ENCODE data around the gene NRSN1.
"Not testable (repeated sequence)": the region's sequence is repeated elsewhere in the genome, so short reads cannot be mapped to it uniquely, and the experiment has no call there.

The NRSN1 gene

DNA sequence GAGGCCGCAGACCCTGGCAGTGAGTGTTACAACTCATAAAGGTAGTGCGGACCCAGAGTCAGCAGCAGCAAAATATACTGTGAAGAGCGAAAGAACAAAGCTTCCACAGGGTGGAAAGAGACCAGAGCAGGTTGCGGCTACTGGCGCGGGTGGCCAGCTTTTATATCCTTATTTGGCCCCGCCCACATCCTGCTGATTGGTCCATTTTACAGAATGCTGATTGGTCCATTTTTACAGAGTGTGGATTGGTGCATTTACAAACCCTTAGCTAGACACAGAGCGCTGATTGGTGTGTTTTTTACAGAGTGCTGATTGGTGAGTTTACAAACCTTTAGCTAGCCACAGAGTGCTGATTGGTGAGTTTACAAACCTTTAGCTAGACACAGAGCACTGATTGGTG is 16.7 kb downstream of the NRSN1 start:
- DNase-seq (ENCODE audit: low spot score): not testable (repeated sequence)

DNA sequence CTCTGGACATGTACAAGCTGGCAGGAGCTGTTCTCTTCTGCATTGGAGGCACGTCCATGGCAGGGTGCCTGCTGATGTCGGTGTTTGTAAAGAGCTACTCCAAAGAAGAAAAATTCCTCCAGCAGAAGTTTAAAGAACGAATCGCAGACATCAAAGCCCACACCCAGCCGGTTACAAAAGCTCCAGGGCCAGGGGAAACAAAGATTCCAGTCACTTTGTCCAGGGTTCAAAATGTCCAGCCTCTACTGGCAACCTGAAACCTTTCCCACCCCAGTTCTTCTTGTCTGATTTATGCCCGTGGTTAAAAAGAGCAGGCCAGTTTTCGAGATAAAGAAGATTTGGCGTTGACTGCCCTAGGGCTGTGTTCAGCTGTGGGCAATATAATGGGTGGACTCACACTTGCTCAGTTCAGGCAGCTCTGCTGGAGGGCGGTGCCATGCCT is 19.7 kb downstream of the NRSN1 start:
- no peak for DNase-seq (ENCODE audit: low spot score)

DNA sequence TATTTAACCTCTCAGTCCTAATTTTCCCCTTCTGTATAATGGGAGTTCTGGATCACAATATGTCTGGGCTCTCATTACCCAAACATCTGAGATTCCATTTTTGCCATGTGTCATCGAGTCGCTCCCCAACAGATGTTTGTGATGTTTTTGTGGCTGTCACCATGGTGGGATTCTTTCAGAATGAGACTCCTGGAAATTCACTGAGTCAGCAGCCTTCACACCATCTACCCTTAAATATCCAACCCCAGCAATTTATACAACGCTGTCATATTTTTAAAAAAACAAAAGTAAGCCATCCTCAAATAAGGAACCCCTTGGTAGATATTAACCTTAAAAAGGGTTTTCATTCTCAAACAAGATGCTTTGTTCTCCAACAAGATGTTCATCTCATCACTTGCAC is 20.9 kb downstream of the NRSN1 start:
- DNase-seq (ENCODE audit: low spot score): no peak

DNA sequence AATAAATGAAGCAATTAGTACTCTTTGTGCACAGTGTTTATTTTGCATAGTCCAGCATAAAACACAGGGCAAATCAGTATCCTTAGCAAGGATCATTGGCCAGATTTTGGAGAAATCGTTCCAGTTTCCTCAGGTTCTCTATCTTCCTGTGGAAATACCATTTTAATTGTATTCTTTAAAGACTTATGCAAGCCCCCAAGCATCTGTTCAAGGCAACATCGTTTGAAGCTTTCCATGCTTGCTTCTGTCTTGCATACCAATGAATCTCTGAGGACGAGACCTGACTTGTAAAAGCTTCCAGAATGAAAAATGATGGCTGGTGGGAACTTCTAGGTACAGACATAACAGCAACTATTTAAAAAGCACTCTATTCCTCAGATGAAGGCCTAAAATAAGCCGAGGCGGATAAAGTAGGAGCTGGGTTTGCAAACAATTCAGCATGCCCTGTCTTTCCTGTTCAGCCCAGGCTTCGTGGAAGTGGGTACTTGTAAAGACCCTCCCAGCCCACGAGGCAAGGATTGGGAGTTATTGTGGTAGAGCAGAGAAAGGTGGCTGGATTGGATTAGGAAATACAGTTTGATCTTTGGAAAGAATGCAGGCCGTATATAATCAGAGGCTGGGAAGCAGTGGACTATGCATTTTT is 21.6 kb downstream of the NRSN1 start:
- DNase-seq (ENCODE audit: low spot score): no peak

DNA sequence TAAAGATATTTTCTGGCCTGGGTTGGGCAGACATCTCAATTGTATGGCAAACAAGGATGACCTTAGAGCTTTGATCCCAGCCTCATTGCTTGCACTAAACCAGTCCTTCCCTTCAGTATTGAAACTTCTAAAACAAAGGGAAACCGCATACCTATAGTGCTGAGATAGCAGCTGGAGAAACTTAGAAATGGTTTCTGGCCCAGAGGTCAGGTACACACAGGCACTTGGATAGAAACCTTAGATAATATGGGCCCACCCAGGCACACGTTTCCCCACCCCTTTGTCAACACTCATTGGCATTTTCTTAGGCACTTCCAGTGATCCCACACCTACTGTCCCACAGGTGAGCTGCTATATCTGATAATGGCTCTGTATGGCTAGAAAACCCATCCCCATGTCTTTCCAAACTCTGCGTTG is 22.1 kb downstream of the NRSN1 start:
- no peak for DNase-seq (ENCODE audit: low spot score)

DNA sequence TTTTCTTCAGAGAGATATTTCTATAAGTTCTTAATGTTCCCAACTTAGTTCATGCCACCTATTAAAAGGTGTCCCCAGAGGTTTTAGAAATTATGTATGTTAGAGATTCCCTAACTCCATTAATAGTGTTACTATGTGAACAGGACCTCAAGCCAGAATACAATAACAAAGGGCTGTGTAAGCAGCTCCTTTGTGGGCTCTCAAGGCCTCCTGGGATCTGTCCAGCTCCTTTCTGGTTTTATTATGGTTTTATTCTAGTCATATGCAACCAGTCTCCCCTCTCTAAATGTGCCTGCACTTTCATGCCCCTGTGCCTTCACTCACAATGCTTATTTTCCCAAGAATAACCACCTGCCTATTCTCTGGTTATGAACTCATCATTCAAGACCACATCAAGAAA is 22.7 kb downstream of the NRSN1 start:
- no peak for DNase-seq (ENCODE audit: low spot score)

DNA sequence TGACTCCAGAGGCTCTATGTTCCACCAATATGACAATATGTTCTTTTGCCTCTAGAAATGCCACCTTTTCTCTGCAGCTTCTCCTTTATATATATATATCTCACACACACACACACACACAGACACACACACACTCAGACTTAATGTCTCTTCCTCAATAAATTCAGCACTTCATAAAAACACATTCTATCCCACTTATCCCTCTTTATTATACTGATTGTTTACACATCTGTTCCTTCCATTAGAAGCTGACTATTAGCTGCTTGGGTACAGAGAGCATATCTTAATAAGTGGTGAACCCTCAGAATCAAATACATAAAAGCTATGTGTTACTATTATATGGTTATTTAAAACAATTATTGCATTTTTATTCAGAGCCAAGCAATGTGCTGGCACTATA is 23.3 kb downstream of the NRSN1 start:
- no peak for DNase-seq (ENCODE audit: low spot score)

DNA sequence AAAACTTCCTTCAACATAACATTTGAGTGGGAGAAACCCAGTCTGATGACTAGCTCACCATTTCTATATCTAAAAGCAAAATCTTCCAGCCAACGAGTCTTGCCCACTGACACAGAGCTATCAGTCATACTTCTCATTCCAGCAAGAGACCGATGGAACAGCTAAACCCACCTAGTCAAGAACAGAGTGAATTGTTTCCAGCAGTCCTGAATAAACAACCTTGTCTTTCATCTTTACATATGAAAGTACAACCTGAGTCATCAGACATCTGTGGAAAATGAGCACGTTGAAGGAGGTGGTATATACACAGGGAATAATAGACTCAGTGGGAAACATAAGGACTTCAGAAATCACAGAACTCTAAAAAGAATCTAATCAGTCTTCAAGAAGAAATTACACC is 23.8 kb downstream of the NRSN1 start:
- DNase-seq (ENCODE audit: low spot score): no peak

DNA sequence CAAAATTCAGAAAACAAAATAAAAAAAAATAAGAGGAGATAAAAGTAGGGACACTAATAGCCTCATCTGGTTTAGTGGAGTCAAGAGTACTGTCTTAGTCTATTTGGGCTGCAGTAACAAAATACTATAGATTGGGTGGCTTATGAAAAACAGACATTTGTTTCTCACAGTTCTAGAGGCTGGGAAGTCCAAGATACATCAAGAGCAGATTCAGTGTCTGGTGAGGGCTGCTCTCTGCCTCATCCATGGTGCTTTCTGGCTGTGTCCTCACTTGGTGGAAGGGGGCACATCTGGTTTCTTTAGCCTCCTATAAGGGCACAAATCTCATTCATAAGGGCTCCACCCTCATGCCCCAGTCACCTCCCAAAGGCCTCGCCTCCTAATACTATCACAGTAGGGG is 26.0 kb downstream of the NRSN1 start:
- DNase-seq (ENCODE audit: low spot score): no peak

DNA sequence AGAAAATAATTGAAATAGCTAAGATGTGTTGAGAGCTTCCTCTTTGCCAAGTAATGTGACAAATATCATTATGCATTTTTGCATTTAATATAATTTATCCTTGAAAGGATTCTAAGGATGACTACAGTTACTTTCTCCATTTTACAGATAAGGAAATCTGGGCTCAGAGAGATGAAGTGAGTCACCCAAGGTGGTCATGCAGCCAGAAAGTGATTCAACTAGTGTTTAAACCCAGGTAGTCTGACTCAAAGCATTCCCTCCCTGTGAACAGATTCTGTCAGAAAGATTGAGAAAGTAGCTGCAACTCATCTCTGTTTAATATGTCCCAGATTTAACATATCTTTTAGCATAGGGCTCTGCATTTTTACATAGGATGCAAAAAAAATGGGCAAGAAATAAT is 28.1 kb downstream of the NRSN1 start:
- no peak for DNase-seq (ENCODE audit: low spot score)

DNA sequence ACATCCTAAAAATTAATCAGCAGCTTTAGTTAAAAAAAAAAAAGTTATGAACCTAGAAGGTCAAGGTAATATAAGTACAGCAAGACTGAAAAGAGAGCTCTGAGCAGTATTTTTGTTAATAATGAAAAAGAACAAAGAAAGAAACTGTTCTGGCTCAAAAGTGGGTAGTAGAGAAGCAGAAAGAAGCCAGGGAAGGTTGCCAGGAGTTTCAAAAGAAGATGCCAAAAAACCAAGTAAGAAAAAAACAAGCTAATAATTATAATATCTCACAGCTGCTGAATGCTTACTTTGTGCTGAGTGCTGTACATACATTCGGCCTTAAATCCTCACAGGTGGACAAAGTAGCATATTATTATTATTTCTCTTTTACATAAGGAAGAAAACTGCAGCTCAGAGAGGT is 31.9 kb downstream of the NRSN1 start:
- DNase-seq (ENCODE audit: low spot score): no peak

DNA sequence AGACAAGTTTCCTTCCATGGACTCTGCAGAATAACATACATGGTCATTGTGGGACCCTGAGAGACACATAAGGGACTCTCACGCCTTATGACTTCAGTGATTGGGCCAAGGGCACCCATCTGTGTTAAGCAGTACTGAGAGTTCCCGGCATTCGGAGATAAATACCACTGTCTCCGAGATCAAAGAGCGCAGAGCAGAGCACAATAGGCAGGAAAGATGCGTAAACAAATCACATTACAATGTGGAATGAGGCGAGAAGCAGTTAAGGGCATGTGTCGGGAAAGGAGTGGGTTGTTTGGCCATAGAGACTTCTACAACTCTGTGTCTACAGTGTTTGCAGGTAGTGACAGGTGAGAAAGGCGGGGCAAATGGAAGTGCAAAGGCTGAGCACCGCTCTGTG is 57.6 kb downstream of the NRSN1 start:
- DNase-seq (ENCODE audit: low spot score): no peak

DNA sequence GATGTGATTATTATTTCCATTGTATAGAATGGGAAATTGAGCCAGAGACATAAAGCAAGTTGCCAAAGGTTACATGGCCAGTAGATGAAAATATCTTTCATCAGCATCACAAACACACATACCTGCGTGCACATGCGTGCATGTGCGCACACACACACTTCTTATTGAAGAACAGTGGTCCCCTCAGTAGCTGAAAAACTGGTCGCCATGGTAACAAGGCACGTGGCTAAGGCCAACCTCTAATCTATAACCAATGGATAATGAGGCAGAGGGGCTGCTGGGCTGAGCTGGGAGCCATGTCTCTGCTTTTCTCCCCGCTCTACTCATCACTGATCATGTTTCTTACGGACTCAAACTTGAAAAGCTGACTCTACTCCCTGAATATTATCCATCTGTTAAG is 60.3 kb downstream of the NRSN1 start:
- DNase-seq (ENCODE audit: low spot score): no peak

DNA sequence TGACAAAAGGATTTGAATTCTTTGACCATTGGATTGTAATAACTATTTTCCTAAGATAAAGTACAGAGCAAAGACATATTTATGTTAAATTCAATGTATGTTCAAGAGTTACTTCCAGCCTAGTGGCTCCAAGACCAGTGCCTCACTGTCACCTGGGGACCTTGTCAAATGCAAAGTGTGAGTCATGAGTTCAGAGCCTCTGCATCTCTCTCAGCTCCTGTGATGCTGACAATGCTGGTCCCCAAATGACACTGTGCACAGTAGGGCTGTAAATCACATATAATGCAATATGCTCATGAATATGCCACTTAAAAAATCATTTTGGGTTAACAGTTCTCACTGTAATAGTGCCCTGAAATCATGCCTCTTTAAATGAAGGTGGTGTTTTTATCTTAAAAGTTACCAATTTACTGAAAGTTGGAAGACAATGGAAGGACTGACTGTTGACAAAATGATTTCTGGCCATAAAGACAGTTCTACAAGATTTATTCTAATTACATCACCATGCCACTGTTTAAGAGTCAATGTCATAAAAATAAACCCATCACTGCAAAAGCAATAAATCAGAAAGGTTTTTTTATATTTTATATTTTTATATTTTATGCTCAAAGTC is 62.1 kb downstream of the NRSN1 start:
- no peak for DNase-seq (ENCODE audit: low spot score)

DNA sequence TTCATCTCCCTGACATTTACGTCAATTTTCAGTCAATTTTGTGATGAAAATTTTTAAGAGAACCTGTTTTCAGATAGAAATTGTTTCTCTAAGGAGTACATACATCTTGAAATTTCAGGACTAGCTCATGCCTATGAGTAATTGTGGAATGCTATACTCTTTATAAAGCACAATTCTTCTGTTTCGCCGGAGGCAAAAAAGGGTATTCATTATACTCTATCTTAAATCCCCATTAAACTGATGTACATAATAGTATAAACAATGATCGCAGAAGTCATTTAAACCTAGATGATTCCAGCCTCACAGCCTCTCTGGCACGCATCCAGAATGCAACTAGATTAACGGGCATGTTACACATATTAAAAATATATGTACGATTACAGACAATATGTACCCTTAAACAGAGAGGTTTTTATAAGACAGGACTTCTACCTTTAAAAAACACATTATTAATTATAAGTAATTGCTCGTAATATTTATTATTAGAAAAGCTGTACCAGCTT is 62.6 kb downstream of the NRSN1 start:
- no peak for DNase-seq (ENCODE audit: low spot score)

DNA sequence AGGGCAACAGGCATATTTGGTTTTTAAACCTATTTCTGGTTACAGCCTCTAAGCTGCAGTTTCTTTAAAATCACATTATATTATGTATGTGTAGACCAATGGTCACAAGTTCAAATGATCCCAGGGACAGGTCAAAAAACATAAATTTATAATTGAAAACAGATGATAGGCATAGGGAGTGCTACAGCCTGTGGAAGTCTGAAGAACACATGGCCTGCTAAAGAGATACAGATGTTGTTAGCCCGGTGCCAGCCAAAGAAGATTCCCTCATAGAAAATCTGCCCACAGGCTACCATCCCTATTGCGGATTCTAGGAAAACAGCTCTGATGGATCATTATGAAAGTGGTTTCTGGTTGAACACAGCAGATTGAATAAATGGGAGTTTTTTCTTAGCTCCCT is 65.3 kb downstream of the NRSN1 start:
- DNase-seq (ENCODE audit: low spot score): no peak

DNA sequence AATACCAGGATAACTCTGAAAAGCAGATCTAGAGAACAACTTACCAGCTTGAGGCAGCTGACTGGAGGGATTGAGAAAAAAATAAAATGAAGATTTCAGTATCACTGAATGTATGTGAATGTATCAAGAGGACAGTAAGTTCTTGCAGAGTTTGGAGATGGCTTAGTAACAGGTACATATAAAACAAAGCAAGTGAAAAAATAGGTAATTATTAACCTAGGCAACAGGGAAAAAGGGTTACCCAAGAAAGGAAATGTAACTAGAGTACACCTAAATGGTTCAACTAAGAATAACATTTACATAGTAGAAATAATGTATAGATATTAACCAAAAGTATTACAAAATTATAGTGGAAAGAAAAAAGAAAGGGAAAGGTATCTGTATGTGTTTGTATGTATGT is 67.3 kb downstream of the NRSN1 start:
- no peak for DNase-seq (ENCODE audit: low spot score)

DNA sequence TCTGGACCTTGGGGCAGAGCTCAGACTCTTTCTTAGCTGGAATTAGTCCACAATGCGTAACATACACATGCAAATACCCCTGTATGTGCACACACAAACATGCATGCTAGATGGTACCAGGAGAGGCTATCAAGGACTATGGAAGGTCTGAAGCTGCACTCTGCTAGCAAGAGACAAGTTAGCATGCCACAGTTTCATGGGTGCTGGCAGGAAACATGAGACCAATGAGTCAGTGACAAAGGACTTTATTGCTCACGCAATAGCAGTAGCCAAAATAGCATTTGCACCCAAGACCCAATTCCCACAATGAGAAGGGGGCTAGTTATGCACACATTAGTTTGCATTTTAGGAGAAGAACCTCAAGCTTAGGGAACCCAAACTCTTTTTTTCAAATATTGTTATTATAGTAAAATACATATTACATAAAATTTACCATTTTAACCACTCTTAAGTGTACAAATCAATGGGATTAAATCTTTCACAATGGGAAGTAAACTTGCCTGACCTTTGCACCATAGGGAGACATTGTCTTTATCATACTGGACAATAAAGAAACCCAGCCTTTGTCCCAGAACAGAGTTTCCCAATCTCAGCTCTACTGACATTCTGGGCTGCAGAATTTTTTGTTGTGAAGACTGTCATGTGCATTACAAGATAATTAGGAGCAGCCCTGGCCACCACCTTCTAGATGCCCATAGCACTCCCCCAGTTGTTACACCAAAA is 69.1 kb downstream of the NRSN1 start:
- no peak for DNase-seq (ENCODE audit: low spot score)

DNA sequence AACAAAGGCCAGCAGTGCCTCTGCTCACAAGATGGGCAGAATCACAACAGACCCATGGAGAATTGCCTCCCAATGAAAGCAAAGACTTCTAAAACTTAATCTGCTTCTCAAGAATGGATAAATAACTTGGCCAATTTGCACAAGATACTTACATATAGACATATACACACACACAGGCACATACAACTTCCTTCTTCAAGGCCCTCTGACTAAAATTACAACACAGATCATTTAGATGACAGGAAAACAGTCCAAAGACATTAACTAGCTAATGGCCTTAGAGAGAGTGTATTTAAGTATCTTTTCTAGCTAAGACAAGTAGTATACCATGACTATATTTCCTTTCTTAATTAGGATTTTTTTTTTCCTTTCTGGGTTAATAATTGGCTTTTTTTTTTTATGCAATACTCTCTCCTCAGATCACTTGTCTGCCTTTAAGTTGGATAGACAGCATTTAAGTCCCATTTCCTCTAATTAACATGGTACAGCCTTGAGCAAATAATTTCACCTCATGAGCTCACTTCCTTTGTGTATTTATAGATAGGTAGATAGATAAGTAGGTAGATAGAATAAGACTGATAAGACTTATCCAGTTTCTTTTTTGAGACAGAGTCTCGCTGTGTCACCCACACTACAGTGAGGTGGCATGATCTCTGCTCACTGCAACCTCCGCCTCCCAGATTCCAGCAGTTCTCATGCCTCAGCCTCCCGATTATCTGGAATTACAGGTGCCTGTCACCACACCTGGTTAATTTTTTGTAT is 70.0 kb downstream of the NRSN1 start:
- no peak for DNase-seq (ENCODE audit: low spot score)
